MM.1S (cell line): ENCODE results near the gene VEZT.

ENCODE experiments used
- DNase-seq: peaks from one replicate; pipeline ENCODE4 v3.0.0-alpha.2; 2015
- H2AFZ ChIP-seq: fragments of 300-600 bp; sonication (generic); 2 replicates; pipeline ENCODE4 v1.6.0; 2016; ENCODE audit warnings: antibody characterized with exemption, low read length
- H3F3A ChIP-seq: fragments of 300-600 bp; sonication (generic); 2 replicates; pipeline ENCODE4 v1.6.1; 2016; ENCODE audit warnings: mild to moderate bottlenecking, antibody characterized with exemption, low read length, moderate library complexity, mixed read lengths; ENCODE audit not compliant: insufficient read depth
- H3K27ac ChIP-seq: fragments of 300-600 bp; sonication (generic); 2 replicates; pipeline ENCODE4 v1.5.1; 2016; ENCODE audit warnings: mild to moderate bottlenecking, low read length
- H3K27me3 ChIP-seq: fragments of 300-600 bp; sonication (generic); replicated peaks from 2 replicates; pipeline ENCODE4 v1.6.0; 2016; ENCODE audit warnings: low read length; ENCODE audit not compliant: insufficient read depth
- H3K36me3 ChIP-seq: fragments of 300-600 bp; sonication (generic); replicated peaks from 2 replicates; pipeline ENCODE4 v1.6.1; 2016; ENCODE audit warnings: mild to moderate bottlenecking, low read length, mixed read lengths; ENCODE audit not compliant: insufficient read depth
- H3K4me1 ChIP-seq: fragments of 300-600 bp; sonication (generic); 2 replicates; pipeline ENCODE4 v1.6.1; 2016; ENCODE audit warnings: low read length, mixed read lengths
- H3K4me2 ChIP-seq: fragments of 300-600 bp; sonication (generic); 2 replicates; pipeline ENCODE4 v1.6.0; 2016; ENCODE audit warnings: low read depth, low read length
- H3K4me3 ChIP-seq: fragments of 300-600 bp; sonication (generic); 2 replicates; pipeline ENCODE4 v1.5.1; 2016; ENCODE audit warnings: low read length, mixed read lengths
- H3K79me2 ChIP-seq: fragments of 300-600 bp; sonication (generic); 2 replicates; pipeline ENCODE4 v1.6.1; 2016; ENCODE audit warnings: mixed run types, low read length, mixed read lengths
- H3K9ac ChIP-seq: fragments of 300-600 bp; sonication (generic); 2 replicates; pipeline ENCODE4 v1.6.1; 2016; ENCODE audit warnings: low read length, mixed read lengths
- H3K9me2 ChIP-seq: fragments of 300-600 bp; sonication (generic); replicated peaks from 2 replicates; pipeline ENCODE4 v1.6.1; 2016; ENCODE audit warnings: mild to moderate bottlenecking, low read length, mixed read lengths; ENCODE audit not compliant: insufficient read depth
- H3K9me3 ChIP-seq: fragments of 300-600 bp; sonication (generic); replicated peaks from 2 replicates; pipeline ENCODE4 v1.6.1; 2016; ENCODE audit warnings: mild to moderate bottlenecking, low read length, mixed read lengths; ENCODE audit not compliant: insufficient read depth
- H4K20me1 ChIP-seq: fragments of 300-600 bp; sonication (generic); 2 replicates; pipeline ENCODE4 v1.6.1; 2016; ENCODE audit warnings: mild to moderate bottlenecking, low read length, moderate library complexity, mixed read lengths; ENCODE audit not compliant: insufficient read depth
- CTCF ChIP-seq: fragments of 300-600 bp; sonication (generic); IDR thresholded peaks from 2 replicates; pipeline ENCODE4 v1.5.1; 2016; ENCODE audit warnings: antibody characterized with exemption, low read length, mixed read lengths
- EZH2 ChIP-seq: fragments of 300-600 bp; sonication (generic); optimal IDR thresholded peaks from 2 replicates; pipeline ENCODE3; 2017; ENCODE audit warnings: low read depth, mild to moderate bottlenecking, antibody characterized with exemption, low read length, mixed read lengths
- EZH2phosphoT487 ChIP-seq: fragments of 300-600 bp; sonication (generic); IDR thresholded peaks from 2 replicates; pipeline ENCODE4 v1.6.1; 2018; ENCODE audit warnings: antibody characterized with exemption, low read length

Gene VEZT

GRCh38 chr12:95335948-95336347 lies 118.3 kb downstream of the VEZT start:
- Histone ChIP-seq H3K4me3 (no peak overlapping the region), H3K4me2 (no peak overlapping the region)

GRCh38 chr12:95336387-95337067 lies 118.9 kb downstream of the VEZT start:
- H3K27ac ChIP-seq: no peak overlapping the region
- H3K9me3 ChIP-seq: no peaks in the 10 kb centered on the region
- TF ChIP-seq CTCF (no peak), EZH2 (no peak), EZH2phosphoT487 (no peak)
- H4K20me1 ChIP-seq: no peaks in the 10 kb centered on the region
- no peak for DNase-seq
- H3K36me3 ChIP-seq: no peaks in the 10 kb centered on the region
- no peak overlapping the region for H3K9ac ChIP-seq
- H3K4me1 ChIP-seq: no peaks in the 10 kb centered on the region
- H2AFZ ChIP-seq: no peak overlapping the region
- no peaks in the 10 kb centered on the region for H3F3A ChIP-seq
- H3K4me2 ChIP-seq: no peak overlapping the region
- no peaks in the 10 kb centered on the region for H3K79me2 ChIP-seq
- H3K4me3 ChIP-seq: no peak overlapping the region
- no peaks in the 10 kb centered on the region for H3K27me3 ChIP-seq
- H3K9me2 ChIP-seq: no peaks in the 10 kb centered on the region

More at GRCh38 chr12:95335948-95336347, 118.3 kb downstream of the VEZT start:
- Histone ChIP-seq H3K9ac (no peak overlapping the region), H3K27ac (no peak overlapping the region), H4K20me1 (no peaks in the 10 kb centered on the region), H3K27me3 (no peaks in the 10 kb centered on the region), H2AFZ (no peak overlapping the region), H3K9me2 (no peaks in the 10 kb centered on the region), H3K36me3 (no peaks in the 10 kb centered on the region), H3K4me1 (no peaks in the 10 kb centered on the region), H3F3A (no peaks in the 10 kb centered on the region), H3K9me3 (no peaks in the 10 kb centered on the region), H3K79me2 (no peaks in the 10 kb centered on the region)
- no peak for DNase-seq
- TF ChIP-seq CTCF (no peak), EZH2 (no peak), EZH2phosphoT487 (no peak)

- Histone ChIP-seq H3F3A (no peaks in the 10 kb centered on the region), H3K4me1 (no peaks in the 10 kb centered on the region), H3K27ac (no peak overlapping the region), H3K9me3 (no peaks in the 10 kb centered on the region), H3K9me2 (no peaks in the 10 kb centered on the region), H3K79me2 (no peaks in the 10 kb centered on the region), H2AFZ (no peak overlapping the region), H3K4me3 (no peak overlapping the region), H4K20me1 (no peaks in the 10 kb centered on the region), H3K9ac (no peak overlapping the region), H3K4me2 (no peak overlapping the region), H3K27me3 (no peaks in the 10 kb centered on the region), H3K36me3 (no peaks in the 10 kb centered on the region)
- TF ChIP-seq EZH2phosphoT487 (no peak), EZH2 (no peak), CTCF (no peak)
- no peak for DNase-seq
Measured at GRCh38 chr12:95337146-95337545, 119.5 kb downstream of the VEZT start.
